HEK293T (cell line): ENCODE measurements around the gene FLNB.

Experiments used
- CTBP1 ChIP-seq: fragments of 450-650 bp; IDR thresholded peaks from 2 replicates; pipeline ENCODE4 v1.6.1; 2016; ENCODE audit warnings: borderline replicate concordance
- ELF4 ChIP-seq: fragments of 450-650 bp; IDR thresholded peaks from 2 replicates; pipeline ENCODE4 v1.6.1; 2017; ENCODE audit warnings: antibody characterized with exemption
- FOXA1 ChIP-seq: fragments of 450-650 bp; IDR thresholded peaks from 2 replicates; pipeline ENCODE4 v1.6.1; 2016; ENCODE audit warnings: mild to moderate bottlenecking
- FOXK2 ChIP-seq: fragments of 450-650 bp; IDR thresholded peaks from 2 replicates; pipeline ENCODE4 v1.6.1; 2016; ENCODE audit warnings: mild to moderate bottlenecking
- FOXM1 ChIP-seq: fragments of 450-650 bp; IDR thresholded peaks from 2 replicates; pipeline ENCODE4 v1.6.1; 2017; ENCODE audit warnings: mild to moderate bottlenecking, borderline replicate concordance
- HDGF ChIP-seq: fragments of 450-650 bp; IDR thresholded peaks from 2 replicates; pipeline ENCODE4 v1.6.1; 2017; ENCODE audit warnings: antibody characterized with exemption, borderline replicate concordance
- L3MBTL2 ChIP-seq: fragments of 450-650 bp; conservative IDR thresholded peaks from 2 replicates; pipeline ENCODE4 v1.6.1; 2016; ENCODE audit warnings: mild to moderate bottlenecking
- LEF1 ChIP-seq: fragments of 450-650 bp; IDR thresholded peaks from 2 replicates; pipeline ENCODE4 v1.6.1; 2017; ENCODE audit warnings: mild to moderate bottlenecking, borderline replicate concordance
- NFRKB ChIP-seq: fragments of 450-650 bp; IDR thresholded peaks from 2 replicates; pipeline ENCODE4 v1.6.1; 2016; ENCODE audit warnings: mild to moderate bottlenecking, moderate library complexity
- SP1 ChIP-seq: fragments of 450-650 bp; IDR thresholded peaks from 2 replicates; pipeline ENCODE4 v1.6.1; 2017
- TARDBP ChIP-seq: fragments of 450-650 bp; IDR thresholded peaks from 2 replicates; pipeline ENCODE4 v1.6.1; 2016
- TF ChIP-seq, protein P1 (sequence below): fragments of 450-650 bp; IDR thresholded peaks from 2 replicates; pipeline ENCODE4 v1.6.1; 2016

DNA sequence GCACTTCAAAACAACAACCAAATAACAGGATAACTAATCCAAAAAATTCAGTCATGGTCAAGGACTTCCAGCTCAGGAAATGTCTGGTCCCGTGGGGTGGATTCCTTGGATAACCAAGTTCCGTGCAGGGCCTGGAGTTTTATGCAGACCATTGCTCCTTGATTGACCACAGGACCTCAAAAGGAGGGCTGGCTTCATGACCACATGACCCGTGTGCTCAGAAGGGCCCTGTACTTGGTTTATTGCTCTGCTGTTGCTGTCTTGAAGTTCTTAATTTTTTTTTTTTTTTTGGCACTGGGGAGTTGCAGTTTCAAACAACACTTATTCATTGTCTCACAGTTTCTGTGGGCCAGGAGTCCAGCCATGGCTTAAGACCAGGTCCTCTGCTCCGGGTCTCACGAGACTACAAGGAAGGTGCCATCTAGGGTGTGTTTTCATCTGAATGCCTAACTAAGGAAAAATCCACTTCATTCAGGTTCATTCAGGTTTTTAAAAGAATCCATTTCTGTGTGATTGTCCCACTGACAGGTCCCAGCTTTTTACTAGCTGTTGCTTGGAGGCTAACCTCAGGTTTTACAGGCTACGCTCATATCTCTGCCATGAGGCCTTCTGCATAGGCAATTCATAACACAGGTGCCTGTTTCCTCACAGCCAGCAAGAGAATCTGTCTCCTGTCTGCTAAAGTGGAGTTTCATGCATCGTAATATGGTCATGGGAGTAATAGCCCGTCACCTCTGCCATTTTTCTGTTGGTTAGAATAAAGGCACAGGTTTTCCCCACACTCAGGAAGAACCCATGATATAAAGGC lies 65.3 kb downstream of the FLNB start:
- TF ChIP-seq LEF1 (no peak), FOXA1 (no peak), FOXM1 (no peak), CTBP1 (no peak), L3MBTL2 (no peak), SP1 (no peak), TARDBP (no peak), ELF4 (no peak), HDGF (no peak), NFRKB (no peak), FOXK2 (no peak)
- TF ChIP-seq, protein P1, sequence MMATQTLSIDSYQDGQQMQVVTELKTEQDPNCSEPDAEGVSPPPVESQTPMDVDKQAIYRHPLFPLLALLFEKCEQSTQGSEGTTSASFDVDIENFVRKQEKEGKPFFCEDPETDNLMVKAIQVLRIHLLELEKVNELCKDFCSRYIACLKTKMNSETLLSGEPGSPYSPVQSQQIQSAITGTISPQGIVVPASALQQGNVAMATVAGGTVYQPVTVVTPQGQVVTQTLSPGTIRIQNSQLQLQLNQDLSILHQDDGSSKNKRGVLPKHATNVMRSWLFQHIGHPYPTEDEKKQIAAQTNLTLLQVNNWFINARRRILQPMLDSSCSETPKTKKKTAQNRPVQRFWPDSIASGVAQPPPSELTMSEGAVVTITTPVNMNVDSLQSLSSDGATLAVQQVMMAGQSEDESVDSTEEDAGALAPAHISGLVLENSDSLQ: no peak
